GM20000 (cell line): Measurements from ENCODE around the gene MYH15.

Experiments used
- DNase-seq: peaks from one replicate; pipeline ENCODE4 v3.0.0; 2012; ENCODE audit warnings: low spot score
- TF ChIP-seq, protein P1 (sequence below): IDR thresholded peaks from 2 replicates; pipeline ENCODE4 v1.5.1; 2012; ENCODE audit warnings: mild to moderate bottlenecking, control low read depth; ENCODE audit errors: extremely low read depth, missing control alignments

MYH15 gene

DNA sequence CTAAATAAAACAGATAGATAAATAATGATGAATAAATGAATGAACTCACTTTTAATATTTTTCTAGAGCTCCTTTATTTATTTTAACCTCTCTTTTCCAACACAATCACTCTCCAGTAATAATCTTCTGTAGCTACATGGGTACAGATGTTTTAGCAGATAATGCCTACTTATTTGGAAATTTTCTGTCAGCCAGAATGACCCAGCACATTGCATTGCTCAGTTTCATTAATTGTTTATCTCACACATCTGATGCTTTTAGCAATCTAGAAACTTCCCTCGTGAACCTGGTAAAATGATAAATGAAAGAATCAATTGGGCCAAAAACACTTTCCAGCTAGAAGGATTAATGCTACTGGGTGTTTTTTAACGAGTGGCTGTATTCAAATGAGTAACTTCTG, 14.9 kb upstream of the MYH15 start:
- no peak for DNase-seq
- TF ChIP-seq, protein P1, sequence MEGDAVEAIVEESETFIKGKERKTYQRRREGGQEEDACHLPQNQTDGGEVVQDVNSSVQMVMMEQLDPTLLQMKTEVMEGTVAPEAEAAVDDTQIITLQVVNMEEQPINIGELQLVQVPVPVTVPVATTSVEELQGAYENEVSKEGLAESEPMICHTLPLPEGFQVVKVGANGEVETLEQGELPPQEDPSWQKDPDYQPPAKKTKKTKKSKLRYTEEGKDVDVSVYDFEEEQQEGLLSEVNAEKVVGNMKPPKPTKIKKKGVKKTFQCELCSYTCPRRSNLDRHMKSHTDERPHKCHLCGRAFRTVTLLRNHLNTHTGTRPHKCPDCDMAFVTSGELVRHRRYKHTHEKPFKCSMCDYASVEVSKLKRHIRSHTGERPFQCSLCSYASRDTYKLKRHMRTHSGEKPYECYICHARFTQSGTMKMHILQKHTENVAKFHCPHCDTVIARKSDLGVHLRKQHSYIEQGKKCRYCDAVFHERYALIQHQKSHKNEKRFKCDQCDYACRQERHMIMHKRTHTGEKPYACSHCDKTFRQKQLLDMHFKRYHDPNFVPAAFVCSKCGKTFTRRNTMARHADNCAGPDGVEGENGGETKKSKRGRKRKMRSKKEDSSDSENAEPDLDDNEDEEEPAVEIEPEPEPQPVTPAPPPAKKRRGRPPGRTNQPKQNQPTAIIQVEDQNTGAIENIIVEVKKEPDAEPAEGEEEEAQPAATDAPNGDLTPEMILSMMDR, result no peak

DNA sequence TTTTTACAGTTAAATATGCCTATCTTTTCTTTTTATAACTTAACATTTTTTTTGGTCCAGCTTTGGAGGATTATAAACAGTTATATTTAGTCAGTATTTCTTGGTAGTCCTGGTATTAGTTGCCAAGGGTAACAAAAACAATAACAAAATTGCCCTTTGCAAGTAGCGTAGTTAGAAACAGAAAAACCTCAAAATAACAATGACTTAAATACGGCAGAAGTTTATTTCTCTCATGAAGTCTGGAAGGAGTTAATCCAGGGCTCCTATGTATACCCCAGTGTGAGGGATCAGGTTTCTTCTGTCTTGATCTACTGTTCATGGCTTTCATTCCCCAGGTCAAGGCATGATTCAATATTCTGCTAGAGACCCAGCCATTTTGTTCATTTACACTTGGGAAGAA, 14.1 kb upstream of the MYH15 start:
- TF ChIP-seq, protein P1, result no peak
- no peak for DNase-seq

DNA sequence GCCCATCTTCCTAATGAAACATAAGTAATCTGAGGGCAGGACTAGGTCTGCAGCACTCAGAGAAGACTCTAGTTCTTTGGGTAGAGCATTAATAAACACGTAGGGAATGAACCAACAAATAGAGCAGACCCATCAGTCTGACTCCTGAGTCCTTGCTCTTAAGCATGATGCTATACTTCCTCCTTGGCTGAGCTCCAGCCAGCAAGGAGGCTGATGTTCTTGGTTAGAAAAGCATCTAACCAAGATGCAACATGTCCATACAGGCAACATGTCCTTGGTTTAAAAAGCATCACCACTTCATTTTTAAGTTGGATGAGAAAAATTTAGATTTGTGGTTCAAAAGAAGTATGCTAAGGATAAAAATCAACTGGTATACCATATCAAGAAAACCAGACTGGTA, 8.5 kb upstream of the MYH15 start:
- DNase-seq, result no peak
- TF ChIP-seq, protein P1, result no peak

DNA sequence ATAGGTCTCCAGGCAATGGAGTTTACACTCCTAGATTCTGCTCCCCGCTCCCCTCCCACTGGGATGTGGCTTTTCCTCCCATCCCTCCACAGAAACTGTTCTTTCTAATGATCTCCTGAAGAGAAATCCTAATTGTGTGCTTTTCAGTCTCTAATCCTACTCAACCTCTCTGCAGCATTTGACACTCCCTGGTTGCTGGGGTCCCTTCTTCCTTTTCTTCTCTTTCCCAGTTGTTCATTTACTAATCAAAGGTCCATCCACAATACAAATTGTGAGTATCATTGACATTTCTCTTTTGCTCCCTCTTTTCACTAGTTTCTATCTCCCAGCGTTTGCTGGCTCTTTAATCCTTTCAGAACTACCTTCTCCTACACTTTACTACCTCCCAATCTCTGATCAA, 6.5 kb upstream of the MYH15 start:
- TF ChIP-seq, protein P1, result no peak
- no peak for DNase-seq

DNA sequence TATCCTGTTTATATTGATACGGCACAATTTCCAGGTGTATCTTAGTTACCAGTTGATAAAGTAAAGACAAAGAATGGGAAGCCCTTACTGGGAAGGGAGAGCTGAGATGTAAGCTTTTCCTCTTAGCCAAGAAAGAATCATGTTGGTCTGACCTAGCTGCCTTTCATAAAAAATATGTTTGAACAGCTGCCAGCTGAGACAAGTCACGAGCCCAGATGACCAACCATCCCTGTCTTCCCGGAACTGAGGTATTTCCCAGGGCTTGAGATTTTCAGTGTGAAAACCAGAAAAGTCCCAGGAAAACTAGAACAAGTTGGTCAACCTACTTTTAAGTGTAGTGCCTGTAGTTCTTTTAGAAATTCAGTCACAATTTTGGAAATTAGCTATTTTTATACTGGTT, 3.6 kb upstream of the MYH15 start:
- no peak for DNase-seq
- TF ChIP-seq, protein P1, result no peak

DNA sequence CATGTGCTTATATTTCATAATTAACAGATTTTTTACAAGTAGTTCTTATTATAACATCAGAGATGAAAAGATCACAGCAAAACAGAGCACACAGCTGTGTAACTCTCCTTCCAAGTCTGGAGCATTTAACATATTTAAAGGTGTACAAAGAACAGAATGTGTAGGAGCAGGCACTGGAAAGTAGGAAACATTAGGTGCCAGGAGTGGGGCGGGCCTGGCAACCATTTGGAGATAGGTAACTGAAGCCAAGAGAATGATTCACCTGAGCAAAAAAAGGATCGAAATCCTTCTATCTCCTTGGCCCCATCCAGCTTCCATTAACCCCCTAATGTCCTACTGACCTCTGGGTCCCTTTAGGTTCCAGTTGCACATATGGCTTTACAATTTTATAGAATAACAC, 2.3 kb upstream of the MYH15 start:
- no peak for DNase-seq
- TF ChIP-seq, protein P1, result no peak

DNA sequence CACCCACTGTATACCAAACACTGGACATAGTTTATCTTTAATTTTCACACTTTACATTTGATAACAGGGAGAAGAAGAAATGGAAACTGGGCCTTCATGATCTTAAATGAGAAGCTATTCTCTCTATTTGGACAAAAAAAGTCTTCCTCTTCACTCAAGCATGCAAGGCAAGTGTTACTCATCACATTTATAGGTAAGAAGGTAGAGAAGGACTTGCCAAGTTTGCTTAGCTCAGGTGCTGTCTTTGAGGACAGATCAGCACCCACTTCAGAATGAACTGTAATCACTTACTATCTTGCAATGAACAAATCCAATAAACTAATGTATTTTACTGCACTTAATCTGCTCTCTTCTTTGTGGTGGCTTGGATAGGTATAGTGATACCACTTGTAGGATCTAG, 1.1 kb upstream of the MYH15 start:
- TF ChIP-seq, protein P1, result no peak
- no peak for DNase-seq

DNA sequence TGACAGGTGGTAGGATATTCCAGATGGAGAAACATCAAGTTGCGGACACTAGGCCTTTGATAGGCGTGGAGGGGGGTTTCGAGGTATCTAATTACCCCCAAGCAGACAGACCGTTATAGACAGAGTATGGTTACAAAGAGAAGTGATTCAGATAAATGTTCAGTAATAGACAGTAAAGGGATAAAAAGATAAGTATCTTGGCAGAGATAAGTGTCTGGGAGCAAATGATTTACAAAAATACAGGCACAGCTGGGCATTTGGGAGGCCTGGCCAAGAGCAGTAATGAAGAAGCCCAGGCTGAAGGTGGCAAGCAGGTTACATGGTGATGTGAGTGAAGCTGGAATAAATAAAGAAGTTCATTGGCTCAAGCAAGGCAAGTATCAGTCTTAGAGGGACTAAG, 659 bp upstream of the MYH15 start:
- TF ChIP-seq, protein P1, result no peak
- no peak for DNase-seq
